Measurements from ENCODE around the gene IP6K1.

The IP6K1 gene

GRCh38 chr3:49722896-49723295 lies 63.4 kb downstream of the IP6K1 start:
- no peak for DNase-seq

- DNase-seq = no peak
These were observed 64.2 kb downstream of the IP6K1 start for GRCh38 chr3:49721896-49722781.

- DNase-seq = no peak
These were observed 64.8 kb downstream of the IP6K1 start for GRCh38 chr3:49721596-49721895.

- DNase-seq = no peak
These were observed 65.3 kb downstream of the IP6K1 start for GRCh38 chr3:49720855-49721595.

GRCh38 chr3:49719214-49719884 lies 67.0 kb downstream of the IP6K1 start, which contains the start of gene AMIGO3:
Gene AMIGO3, minus strand, starts transcription at chr3:49719684. Its CDS starts 219 bp downstream, at chr3:49719465.
- DNase-seq = peak; percentile 43

GRCh38 chr3:49718858-49719213 lies 67.5 kb downstream of the IP6K1 start:
- no peak for DNase-seq

- DNase-seq = no peak
These were observed 68.1 kb downstream of the IP6K1 start for GRCh38 chr3:49717959-49718857.

GRCh38 chr3:49717211-49717958 lies 69.0 kb downstream of the IP6K1 start:
- no peak for DNase-seq

- DNase-seq = no peak
These were observed 69.6 kb downstream of the IP6K1 start for GRCh38 chr3:49716691-49717210.

- DNase-seq = no peak
These were observed 70.2 kb downstream of the IP6K1 start for GRCh38 chr3:49716169-49716568.

- no peak for DNase-seq
These were observed 70.7 kb downstream of the IP6K1 start for GRCh38 chr3:49715611-49716121.

GRCh38 chr3:49714728-49715550 lies 71.4 kb downstream of the IP6K1 start:
- DNase-seq = no peak

GRCh38 chr3:49713336-49714105 lies 72.8 kb downstream of the IP6K1 start:
- no peak for DNase-seq

- no peak for DNase-seq
These were observed 73.6 kb downstream of the IP6K1 start for GRCh38 chr3:49712631-49713317.

- DNase-seq = no peak
These were observed 74.2 kb downstream of the IP6K1 start for GRCh38 chr3:49712166-49712565.

- no peak for DNase-seq
These were observed 74.9 kb downstream of the IP6K1 start for GRCh38 chr3:49711489-49711888.

- DNase-seq = no peak
These were observed 76.5 kb downstream of the IP6K1 start for GRCh38 chr3:49709852-49710251.

- no peak for DNase-seq
These were observed 79.2 kb downstream of the IP6K1 start for GRCh38 chr3:49707113-49707480.

- no peak for DNase-seq
These were observed 79.8 kb downstream of the IP6K1 start for GRCh38 chr3:49706456-49707112.
